SK-N-SH (cell line): ENCODE measurements around the gene REXO1. TPM values are rescaled to one million over a fixed set of nuclear protein-coding genes. Genes with fewer than 3 reads are reported as not detected.
A peak's percentile ranks its signal among the peaks of the same experiment; 100 is the strongest.

ENCODE experiments used
- CTCF ChIA-PET: fragments of 300-600, 350-600 bp; formaldehyde crosslinking; extraction: SDS; loops from one replicate; lab custom pipeline; 2021; lab: Yijun Ruan, JAX
- POLR2A ChIA-PET: fragments of 350-600 bp; sonication (Branson Sonifier 250); formaldehyde crosslinking; extraction: SDS; loops from one replicate; lab custom pipeline; 2020; ENCODE audit warnings: antibody characterized with exemption, inconsistent platforms; lab: Yijun Ruan, JAX
- DNase-seq: peaks from one replicate; pipeline ENCODE4 v3.0.0; 2012
- H2AFZ ChIP-seq: fragments of 200-600 bp; sonication (generic); 2 replicates; pipeline ENCODE4 v1.8.1; 2016; ENCODE audit warnings: antibody characterized with exemption, mild to moderate bottlenecking, low read depth
- H3F3A ChIP-seq: fragments of 200-600 bp; sonication (generic); replicated peaks from 2 replicates; pipeline ENCODE3; 2016; ENCODE audit warnings: antibody characterized with exemption, mild to moderate bottlenecking; ENCODE audit not compliant: insufficient read depth
- H3K27ac ChIP-seq, 2 experiments: fragments of 200-500 bp in 1 of 2; fragments of 200-600 bp in 1 of 2; sonication (Bioruptor generic) in 1 of 2; sonication (generic), shearing (Covaris generic) in 1 of 2; 2 replicates each; pipeline versions ENCODE4 v1.5.1 to v1.6.1; 2014 to 2016; ENCODE audit warnings: low read depth in 2 of 2, inconsistent platforms in 1 of 2, low read length in 1 of 2, mild to moderate bottlenecking in 1 of 2, mixed read lengths in 1 of 2
- H3K27me3 ChIP-seq: fragments of 200-600 bp; sonication (generic), shearing (Covaris generic); 2 replicates; pipeline ENCODE4 v1.6.1; 2016; ENCODE audit warnings: mixed run types; ENCODE audit not compliant: insufficient read depth
- H3K36me3 ChIP-seq, 2 experiments: fragments of 200-500 bp in 1 of 2; fragments of 200-600 bp in 1 of 2; sonication (Bioruptor generic) in 1 of 2; sonication (generic) in 1 of 2; replicated peaks in 1 of 2; 2 replicates each; pipeline versions ENCODE3 to v1.5.1; 2014 to 2016; ENCODE audit warnings: low read length in 1 of 2, mild to moderate bottlenecking in 1 of 2; ENCODE audit not compliant: insufficient read depth in 2 of 2, control insufficient read depth in 1 of 2
- H3K4me1 ChIP-seq, 2 experiments: fragments of 200-500 bp in 1 of 2; fragments of 200-600 bp in 1 of 2; sonication (Bioruptor generic) in 1 of 2; sonication (generic), shearing (Covaris generic) in 1 of 2; 2 replicates each; pipeline versions ENCODE4 v1.5.1 to v1.6.1; 2014 to 2016; ENCODE audit warnings: low read depth in 1 of 2, low read length in 1 of 2, mixed run types in 1 of 2; ENCODE audit not compliant: insufficient read depth in 2 of 2, control insufficient read depth in 1 of 2
- H3K4me2 ChIP-seq: fragments of 200-600 bp; sonication (generic), shearing (Covaris generic); 2 replicates; pipeline ENCODE4 v1.6.1; 2017; ENCODE audit warnings: mixed run types
- H3K4me3 ChIP-seq, 2 experiments: fragments of 200-500 bp in 1 of 2; fragments of 200-600 bp in 1 of 2; sonication (Bioruptor generic) in 1 of 2; sonication (generic), shearing (Covaris generic) in 1 of 2; 2 replicates each; pipeline versions ENCODE4 v1.5.1 to v1.8.1; 2014 to 2016; ENCODE audit warnings: low read depth in 2 of 2, inconsistent platforms in 1 of 2, low read length in 1 of 2, mild to moderate bottlenecking in 1 of 2, mixed read lengths in 1 of 2, moderate library complexity in 1 of 2
- H3K79me2 ChIP-seq: fragments of 200-600 bp; sonication (generic); 2 replicates; pipeline ENCODE4 v1.8.1; 2017; ENCODE audit warnings: mild to moderate bottlenecking; ENCODE audit not compliant: insufficient read depth
- H3K9ac ChIP-seq: fragments of 200-600 bp; sonication (generic); 2 replicates; pipeline ENCODE4 v1.6.1; 2017; ENCODE audit warnings: mixed run types
- H3K9me2 ChIP-seq: fragments of 200-600 bp; sonication (generic); 2 replicates; pipeline ENCODE4 v1.6.1; 2017; ENCODE audit warnings: mixed run types
- H3K9me3 ChIP-seq: fragments of 200-600 bp; sonication (generic); 2 replicates; pipeline ENCODE4 v1.6.1; 2017; ENCODE audit warnings: mixed run types, mild to moderate bottlenecking, moderate library complexity
- H4K20me1 ChIP-seq: fragments of 200-600 bp; sonication (generic); 2 replicates; pipeline ENCODE4 v1.6.1; 2017; ENCODE audit warnings: mild to moderate bottlenecking, mixed run types; ENCODE audit not compliant: insufficient read depth
- CHD2 ChIP-seq: fragments of 150-350 bp; IDR thresholded peaks from 2 replicates; pipeline ENCODE4 v1.6.1; 2018; ENCODE audit warnings: low read length; ENCODE audit not compliant: partially characterized antibody
- CTCF ChIP-seq: fragments of 200-600 bp; sonication (generic); IDR thresholded peaks from 2 replicates; pipeline ENCODE4 v1.6.1; 2017; ENCODE audit warnings: antibody characterized with exemption, mild to moderate bottlenecking, moderate library complexity
- PBX3 ChIP-seq: IDR thresholded peaks from 2 replicates; pipeline ENCODE4; 2012
- POLR2AphosphoS5 ChIP-seq: IDR thresholded peaks from 2 replicates; pipeline ENCODE4 v1.6.1; 2012; ENCODE audit warnings: low read depth, low read length
- RAD21 ChIP-seq: IDR thresholded peaks from 2 replicates; pipeline ENCODE4 v1.6.1; 2012; ENCODE audit warnings: mild to moderate bottlenecking, low read length
- SIN3A ChIP-seq: IDR thresholded peaks from 2 replicates; pipeline ENCODE4 v1.6.1; 2012; ENCODE audit warnings: low read depth, mild to moderate bottlenecking, low read length, moderate library complexity, borderline replicate concordance
- SMC3 ChIP-seq: IDR thresholded peaks from 2 replicates; pipeline ENCODE4 v1.6.1; 2012; ENCODE audit warnings: low read depth, low read length, improper control_type of control experiment
- USF1 ChIP-seq: IDR thresholded peaks from 2 replicates; pipeline ENCODE4 v1.4.0; 2012; ENCODE audit warnings: low read depth, borderline replicate concordance
- USF2 ChIP-seq: fragments of 150-350 bp; IDR thresholded peaks from 2 replicates; pipeline ENCODE4 v1.6.1; 2017; ENCODE audit warnings: antibody characterized with exemption, low read length, low read depth, borderline replicate concordance
- YY1 ChIP-seq: IDR thresholded peaks from 2 replicates; pipeline ENCODE4 v1.4.0; 2012; ENCODE audit warnings: low read depth, mild to moderate bottlenecking
- WGBS: methylation state at CpG from one replicate; pipeline ENCODE4 v1.1.6; 2017; ENCODE audit warnings: low lambda C conversion rate; 5-methylcytosine and 5-hydroxymethylcytosine counted together
- polyA plus RNA-seq, 3 experiments: library from polyadenylated mRNA; depleted of rRNA; stranded (reverse); fragments of >200 nt; gene quantifications; 2 replicates each; pipeline ENCODE4 v1.2.3, GENCODE V29; 2012

Gene REXO1
- polyA plus RNA-seq, 1 of the 3 experiments (the other 2 are of a cell fraction), result 18.8 TPM

- WGBS, result 55% methylated on average over 10 of the region's 23 CpGs
- H4K20me1 ChIP-seq, result peaks cover 99% of the 10 kb centered on the region
- no peak overlapping the region for H2AFZ ChIP-seq
Measured at GRCh38 chr19:1837625-1838105, 10.6 kb downstream of the REXO1 start.

More at GRCh38 chr19:1837625-1838105, 10.6 kb downstream of the REXO1 start:
- no peak for TF ChIP-seq SIN3A
- peak; percentile 94 for TF ChIP-seq CTCF
- peak; percentile 50 for TF ChIP-seq RAD21
- TF ChIP-seq CHD2, result peak; percentile 14
- no peak for TF ChIP-seq PBX3
- TF ChIP-seq YY1, result no peak
- TF ChIP-seq POLR2AphosphoS5, result no peak
- TF ChIP-seq USF2, result no peak
- peak; percentile 16; the same call in 1 of the 2 replicates for TF ChIP-seq SMC3
- no peak for TF ChIP-seq USF1
- Histone ChIP-seq H3K9ac (no peak overlapping the region), H3K9me2 (no peaks in the 10 kb centered on the region), H3K4me3 (no peak overlapping the region; a peak in 1 of 4 replicates), H3K79me2 (peaks cover 96% of the 10 kb centered on the region), H3K36me3 (no peaks in the 10 kb centered on the region), H3K9me3 (no peaks in the 10 kb centered on the region), H3K27ac (no peak overlapping the region; a peak in 1 of 4 replicates), H3K4me2 (no peak overlapping the region), H3K27me3 (no peaks in the 10 kb centered on the region), H3F3A (no peaks in the 10 kb centered on the region), H3K4me1 (peaks cover 0 to 12% of the 10 kb centered on the region in 2 experiments; a peak in 1 of 4 replicates)
- ChIA-PET CTCF (interaction anchor here (0.6 to 15.0 kb wide), 42 partner anchors 9 to 478 kb away, joined by 3 to 188 read pairs (median 4); partner anchors contain the start of genes REXO1 and UQCR11), POLR2A (no interaction called here)
- peak; percentile 95 for DNase-seq
